ENCODE data around the gene ADAMTS18.
"Not testable (repeated sequence)": the region's sequence is repeated elsewhere in the genome, so short reads cannot be mapped to it uniquely, and the experiment has no call there.

ADAMTS18 gene, protein sequence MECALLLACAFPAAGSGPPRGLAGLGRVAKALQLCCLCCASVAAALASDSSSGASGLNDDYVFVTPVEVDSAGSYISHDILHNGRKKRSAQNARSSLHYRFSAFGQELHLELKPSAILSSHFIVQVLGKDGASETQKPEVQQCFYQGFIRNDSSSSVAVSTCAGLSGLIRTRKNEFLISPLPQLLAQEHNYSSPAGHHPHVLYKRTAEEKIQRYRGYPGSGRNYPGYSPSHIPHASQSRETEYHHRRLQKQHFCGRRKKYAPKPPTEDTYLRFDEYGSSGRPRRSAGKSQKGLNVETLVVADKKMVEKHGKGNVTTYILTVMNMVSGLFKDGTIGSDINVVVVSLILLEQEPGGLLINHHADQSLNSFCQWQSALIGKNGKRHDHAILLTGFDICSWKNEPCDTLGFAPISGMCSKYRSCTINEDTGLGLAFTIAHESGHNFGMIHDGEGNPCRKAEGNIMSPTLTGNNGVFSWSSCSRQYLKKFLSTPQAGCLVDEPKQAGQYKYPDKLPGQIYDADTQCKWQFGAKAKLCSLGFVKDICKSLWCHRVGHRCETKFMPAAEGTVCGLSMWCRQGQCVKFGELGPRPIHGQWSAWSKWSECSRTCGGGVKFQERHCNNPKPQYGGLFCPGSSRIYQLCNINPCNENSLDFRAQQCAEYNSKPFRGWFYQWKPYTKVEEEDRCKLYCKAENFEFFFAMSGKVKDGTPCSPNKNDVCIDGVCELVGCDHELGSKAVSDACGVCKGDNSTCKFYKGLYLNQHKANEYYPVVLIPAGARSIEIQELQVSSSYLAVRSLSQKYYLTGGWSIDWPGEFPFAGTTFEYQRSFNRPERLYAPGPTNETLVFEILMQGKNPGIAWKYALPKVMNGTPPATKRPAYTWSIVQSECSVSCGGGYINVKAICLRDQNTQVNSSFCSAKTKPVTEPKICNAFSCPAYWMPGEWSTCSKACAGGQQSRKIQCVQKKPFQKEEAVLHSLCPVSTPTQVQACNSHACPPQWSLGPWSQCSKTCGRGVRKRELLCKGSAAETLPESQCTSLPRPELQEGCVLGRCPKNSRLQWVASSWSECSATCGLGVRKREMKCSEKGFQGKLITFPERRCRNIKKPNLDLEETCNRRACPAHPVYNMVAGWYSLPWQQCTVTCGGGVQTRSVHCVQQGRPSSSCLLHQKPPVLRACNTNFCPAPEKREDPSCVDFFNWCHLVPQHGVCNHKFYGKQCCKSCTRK (N-terminal part only)

DNA sequence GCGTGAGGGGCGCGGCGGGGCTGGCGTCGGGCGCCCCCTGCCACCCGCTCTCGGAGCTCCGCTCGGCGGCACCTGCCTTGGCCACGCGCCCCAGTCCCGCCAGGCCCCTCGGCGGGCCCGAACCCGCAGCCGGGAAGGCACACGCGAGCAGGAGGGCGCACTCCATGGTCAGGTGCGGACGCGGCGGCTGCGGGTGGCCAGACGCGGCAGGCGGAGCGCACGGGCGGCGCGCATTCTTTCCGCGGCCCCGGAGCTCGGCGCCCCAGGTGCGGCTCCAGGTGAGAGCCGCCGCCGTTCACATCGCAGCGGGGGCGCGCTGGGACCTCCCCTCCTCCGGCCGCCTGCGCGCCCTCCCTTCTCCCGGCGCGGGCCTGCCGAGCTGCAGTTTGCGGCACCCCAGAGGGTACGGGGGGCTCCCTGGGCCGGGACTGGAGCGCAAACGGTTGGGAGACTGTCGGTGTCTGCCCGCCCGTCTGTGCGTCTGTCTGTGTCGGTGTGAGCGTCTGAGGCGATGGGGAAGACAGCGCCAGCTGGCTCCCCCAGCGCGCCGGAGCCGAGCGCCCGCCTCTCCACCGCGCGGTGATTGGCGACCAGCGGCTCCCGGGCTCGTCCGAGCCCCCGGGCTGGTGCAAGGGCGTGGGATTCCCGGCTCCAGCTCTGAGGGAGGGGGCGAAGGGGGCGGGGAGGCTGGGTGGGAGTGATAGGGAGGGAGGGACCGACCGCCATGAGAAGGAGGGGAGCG is at the start of gene ADAMTS18:
TSS of gene ADAMTS18 (minus strand) at position 505 of the 742 bp plus-strand sequence. CDS start at position 166, 339 bp downstream.
- Mint-ChIP-seq H3K27me3 (peaks cover 64% of the 10 kb centered on the region), H3K4me3 (no peak within 1 kb of the TSS), H3K36me3 (ENCODE audit: low read depth) (no peaks in the 10 kb centered on the region), H3K9me3 (no peaks in the 10 kb centered on the region), H3K4me1 (ENCODE audit: low read depth) (no peaks in the 10 kb centered on the region), H3K27ac (no peak within 1 kb of the TSS)

DNA sequence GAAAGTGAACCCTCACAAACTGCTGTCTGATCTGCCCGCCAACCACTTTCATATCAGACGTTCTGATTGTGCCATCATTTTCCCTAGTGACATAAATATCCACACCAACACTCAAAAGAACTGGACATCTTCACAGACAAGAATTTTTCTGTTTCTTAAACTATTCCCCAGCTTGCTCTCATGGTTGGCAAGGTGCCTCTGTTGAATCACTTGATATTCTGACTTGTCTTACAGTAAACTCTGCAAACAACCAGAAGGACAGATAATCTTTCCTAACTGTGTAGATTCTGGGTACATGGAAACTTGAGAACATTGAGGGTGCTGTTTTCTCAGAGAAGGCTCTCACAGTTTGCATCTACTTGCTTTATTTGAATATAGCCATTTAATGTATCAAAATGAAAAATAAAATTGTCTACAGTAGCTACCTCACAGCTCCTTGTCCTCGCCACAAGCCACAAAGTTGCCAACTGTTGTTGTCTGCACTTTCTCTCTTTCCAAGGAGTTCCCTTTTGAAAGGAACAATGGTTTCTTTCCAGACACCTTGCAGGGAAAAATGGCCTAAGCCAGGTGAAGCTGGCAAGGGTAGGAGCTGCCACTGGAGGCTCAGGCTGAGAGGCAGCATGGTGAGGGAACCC is 46.0 kb upstream of the ADAMTS18 start:
- no peaks in the 10 kb centered on the region for H3K36me3 Mint-ChIP-seq (ENCODE audit: low read depth)
- H3K27ac Mint-ChIP-seq: no peak overlapping the region
- no peaks in the 10 kb centered on the region for H3K4me1 Mint-ChIP-seq (ENCODE audit: low read depth)
- peaks cover 3% of the 10 kb centered on the region for H3K9me3 Mint-ChIP-seq
- H3K27me3 Mint-ChIP-seq: peaks cover 7% of the 10 kb centered on the region
- H3K4me3 Mint-ChIP-seq: no peak overlapping the region

DNA sequence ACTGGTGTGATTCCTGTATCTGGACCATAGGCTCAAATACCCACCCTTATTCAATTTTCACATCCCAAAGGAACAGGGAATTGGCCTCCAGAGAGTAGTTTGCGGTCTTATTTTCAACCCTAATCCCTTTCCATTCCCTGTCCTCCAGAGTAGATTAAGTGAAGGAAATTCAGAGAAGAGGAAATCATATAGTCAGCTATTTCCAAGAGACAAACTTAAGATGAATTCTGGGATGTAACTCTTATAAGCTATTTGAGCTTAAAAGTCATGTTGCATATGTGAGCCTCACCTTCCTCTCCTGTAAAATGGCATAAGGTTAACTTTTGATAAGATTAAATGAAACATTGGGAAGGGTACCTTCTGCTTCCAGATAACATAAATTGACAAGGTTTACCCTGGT is 37.4 kb upstream of the ADAMTS18 start:
- peaks cover 14% of the 10 kb centered on the region for H3K27me3 Mint-ChIP-seq
- H3K27ac Mint-ChIP-seq: no peak overlapping the region
- H3K36me3 Mint-ChIP-seq (ENCODE audit: low read depth): no peaks in the 10 kb centered on the region
- no peaks in the 10 kb centered on the region for H3K9me3 Mint-ChIP-seq
- no peaks in the 10 kb centered on the region for H3K4me1 Mint-ChIP-seq (ENCODE audit: low read depth)
- H3K4me3 Mint-ChIP-seq: no peak overlapping the region

DNA sequence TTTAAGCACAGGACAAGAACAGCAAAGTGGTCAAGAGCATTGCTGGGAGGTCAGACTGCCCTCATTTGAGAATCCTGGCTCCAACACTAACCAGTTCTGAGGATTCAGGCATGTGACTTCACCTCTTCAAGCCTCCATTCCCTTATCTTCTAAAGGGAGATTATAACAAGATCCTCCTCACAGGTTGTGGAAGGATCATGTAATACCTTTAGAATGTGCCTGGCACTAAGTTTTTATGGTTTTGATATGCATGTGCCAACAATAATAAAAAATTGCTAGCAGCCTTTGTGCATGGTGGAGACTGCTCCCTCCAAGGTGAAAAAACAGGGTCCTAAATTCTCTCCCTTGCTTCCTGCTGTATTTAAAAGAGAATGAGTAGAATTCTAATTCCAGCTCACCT is 36.0 kb upstream of the ADAMTS18 start:
- Mint-ChIP-seq H3K27ac (no peak overlapping the region), H3K4me1 (ENCODE audit: low read depth) (no peaks in the 10 kb centered on the region), H3K4me3 (no peak overlapping the region), H3K36me3 (ENCODE audit: low read depth) (no peaks in the 10 kb centered on the region), H3K9me3 (no peaks in the 10 kb centered on the region), H3K27me3 (peaks cover 14% of the 10 kb centered on the region)

DNA sequence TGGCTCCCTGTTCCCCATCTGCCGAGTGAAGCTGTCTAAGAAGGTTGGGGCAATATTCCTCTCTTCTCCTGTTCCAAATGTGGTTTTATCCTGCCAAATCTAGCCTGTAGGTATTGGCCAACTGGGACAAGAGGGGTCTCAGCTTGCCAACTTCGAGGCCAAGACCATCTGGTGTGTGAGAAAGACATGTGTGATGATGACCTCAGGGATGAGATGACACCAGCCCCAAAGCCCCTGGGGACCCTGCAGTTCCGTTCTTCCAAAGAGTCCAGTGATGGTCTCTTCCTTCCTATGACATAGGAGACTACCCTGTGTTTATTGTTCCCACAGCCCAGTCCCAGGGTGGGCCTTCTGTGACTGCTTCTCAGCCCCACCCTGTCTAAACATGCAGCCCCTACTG is 34.8 kb upstream of the ADAMTS18 start:
- Mint-ChIP-seq H3K4me1 (ENCODE audit: low read depth) (no peaks in the 10 kb centered on the region), H3K27me3 (peaks cover 14% of the 10 kb centered on the region), H3K9me3 (no peaks in the 10 kb centered on the region), H3K4me3 (no peak overlapping the region), H3K27ac (no peak overlapping the region), H3K36me3 (ENCODE audit: low read depth) (no peaks in the 10 kb centered on the region)

DNA sequence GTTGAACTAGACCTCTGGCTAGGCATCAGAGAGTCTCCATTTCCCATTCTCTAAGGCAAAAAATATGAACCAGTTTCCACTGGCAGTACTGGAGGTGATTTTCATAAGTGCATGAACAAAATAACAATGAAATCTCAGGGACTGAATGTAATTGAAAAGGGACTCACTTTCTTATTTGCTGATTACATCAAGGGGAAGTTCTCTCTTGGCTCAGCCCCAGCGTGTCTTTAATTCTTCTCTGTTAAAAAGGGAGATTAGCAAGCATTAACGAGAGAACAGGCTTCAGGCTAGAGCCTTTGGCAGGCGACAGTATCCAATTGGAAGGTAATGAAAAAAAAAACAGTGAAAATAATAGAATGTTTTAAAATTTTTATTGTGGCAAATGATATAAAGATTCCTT is 34.0 kb upstream of the ADAMTS18 start:
- Mint-ChIP-seq H3K36me3 (ENCODE audit: low read depth) (no peaks in the 10 kb centered on the region), H3K4me1 (ENCODE audit: low read depth) (no peaks in the 10 kb centered on the region), H3K9me3 (no peaks in the 10 kb centered on the region), H3K27ac (no peak overlapping the region), H3K4me3 (no peak overlapping the region), H3K27me3 (peaks cover 11% of the 10 kb centered on the region)

DNA sequence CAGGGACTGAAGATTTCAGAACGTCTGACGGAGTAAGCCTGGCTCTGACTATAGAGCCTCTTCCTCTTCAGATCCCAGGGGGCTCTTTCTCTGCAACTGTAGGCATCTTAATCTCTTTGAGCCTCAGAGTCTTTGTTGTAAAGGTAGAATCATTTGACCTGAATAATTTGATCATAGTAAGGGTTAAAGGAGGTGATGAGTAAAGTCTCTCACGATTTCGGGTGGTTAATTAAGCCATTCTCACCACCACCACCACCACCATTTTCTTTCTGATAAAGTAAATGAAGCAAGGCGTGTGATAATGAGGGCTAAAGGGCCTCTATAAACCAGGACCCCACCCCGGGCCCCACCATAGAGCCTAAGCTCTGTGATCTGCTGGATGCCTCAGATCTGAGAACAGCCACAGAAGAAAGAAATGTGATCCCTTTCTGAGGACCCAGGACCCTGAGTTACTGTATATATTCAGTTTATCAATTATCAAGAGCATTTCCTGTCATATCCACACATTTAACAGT is 33.0 kb upstream of the ADAMTS18 start:
- Mint-ChIP-seq H3K4me1 (ENCODE audit: low read depth) (no peaks in the 10 kb centered on the region), H3K27ac (no peak overlapping the region), H3K9me3 (no peaks in the 10 kb centered on the region), H3K4me3 (no peak overlapping the region), H3K27me3 (peaks cover 7% of the 10 kb centered on the region), H3K36me3 (ENCODE audit: low read depth) (no peaks in the 10 kb centered on the region)

DNA sequence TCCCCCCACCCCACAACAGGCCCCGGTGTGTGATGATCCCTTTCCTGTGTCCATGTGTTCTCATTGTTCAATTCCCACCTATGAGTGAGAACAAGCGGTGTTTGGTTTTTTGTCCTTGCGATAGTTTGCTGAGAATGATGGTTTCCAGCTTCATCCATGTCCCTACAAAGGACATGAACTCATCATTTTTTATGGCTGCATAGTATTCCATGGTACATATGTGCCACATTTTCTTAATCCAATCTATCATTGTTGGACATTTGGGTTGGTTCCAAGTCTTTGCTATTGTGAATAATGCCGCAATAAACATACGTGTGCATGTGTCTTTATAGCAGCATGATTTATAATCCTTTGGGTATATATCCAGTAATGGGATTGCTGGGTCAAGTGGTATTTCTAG is 28.8 kb upstream of the ADAMTS18 start:
- H3K4me1 Mint-ChIP-seq (ENCODE audit: low read depth); H3K27ac Mint-ChIP-seq; H3K36me3 Mint-ChIP-seq (ENCODE audit: low read depth); H3K4me3 Mint-ChIP-seq; H3K27me3 Mint-ChIP-seq; H3K9me3 Mint-ChIP-seq: not testable (repeated sequence)

DNA sequence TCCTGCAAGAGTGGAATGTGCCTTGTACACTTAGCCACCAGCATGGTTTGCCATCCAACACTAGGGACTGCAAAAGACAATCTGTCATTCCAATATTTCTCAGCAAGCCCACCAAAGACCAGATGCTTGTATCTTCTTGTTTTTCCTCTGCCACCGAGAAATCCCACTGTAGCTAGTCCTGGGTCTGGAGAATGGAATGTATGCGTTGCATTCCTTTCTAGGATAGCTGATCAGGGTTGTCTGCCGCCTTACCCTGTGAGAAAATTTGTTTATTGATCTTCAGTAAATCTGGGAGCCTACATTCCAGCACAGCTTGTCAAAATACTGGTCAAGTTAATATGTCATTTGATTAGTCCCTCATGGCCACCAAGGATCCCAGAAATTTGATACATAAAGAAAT is 28.1 kb upstream of the ADAMTS18 start:
- H3K4me1 Mint-ChIP-seq (ENCODE audit: low read depth): no peaks in the 10 kb centered on the region
- H3K36me3 Mint-ChIP-seq (ENCODE audit: low read depth): no peaks in the 10 kb centered on the region
- peaks cover 3% of the 10 kb centered on the region for H3K27me3 Mint-ChIP-seq
- H3K4me3 Mint-ChIP-seq: no peak overlapping the region
- H3K9me3 Mint-ChIP-seq: no peaks in the 10 kb centered on the region
- H3K27ac Mint-ChIP-seq: no peak overlapping the region

DNA sequence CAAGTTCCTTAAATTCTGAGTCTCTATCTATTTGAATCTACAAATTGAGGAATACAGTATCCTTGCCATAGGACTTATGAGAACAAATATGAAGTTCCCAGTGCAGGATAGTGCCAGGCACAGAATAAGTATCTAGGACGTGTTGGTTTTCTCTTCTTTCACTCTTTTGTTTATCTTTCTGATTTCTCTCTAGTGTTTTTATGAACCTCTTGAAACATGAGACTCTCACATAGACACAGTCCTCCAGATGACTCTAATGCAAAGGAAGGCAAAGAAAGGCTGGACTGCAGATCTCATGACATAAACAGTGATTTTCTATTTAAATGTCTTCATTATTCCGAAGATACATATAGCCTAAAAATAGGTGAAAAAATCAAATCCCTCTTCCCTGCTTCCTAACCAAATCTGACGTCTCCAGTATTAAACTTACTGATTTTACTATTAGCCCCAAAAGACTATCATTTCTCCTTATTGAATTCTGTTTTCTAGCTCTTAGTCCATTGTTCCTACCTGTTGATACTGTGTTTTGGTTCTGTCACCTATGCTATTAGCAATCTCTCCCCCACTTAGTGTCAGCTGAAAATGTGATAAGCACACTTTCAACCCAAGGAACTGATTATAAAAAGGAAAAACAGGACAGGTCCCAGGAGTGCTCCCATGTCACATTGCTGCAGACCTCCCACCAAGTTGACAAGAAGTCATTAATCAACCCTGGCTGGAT is 24.9 kb upstream of the ADAMTS18 start:
- H3K9me3 Mint-ChIP-seq: no peaks in the 10 kb centered on the region
- H3K36me3 Mint-ChIP-seq (ENCODE audit: low read depth): no peaks in the 10 kb centered on the region
- no peak overlapping the region for H3K4me3 Mint-ChIP-seq
- H3K27me3 Mint-ChIP-seq: peaks cover 6% of the 10 kb centered on the region
- H3K4me1 Mint-ChIP-seq (ENCODE audit: low read depth): no peaks in the 10 kb centered on the region
- H3K27ac Mint-ChIP-seq: no peak overlapping the region

DNA sequence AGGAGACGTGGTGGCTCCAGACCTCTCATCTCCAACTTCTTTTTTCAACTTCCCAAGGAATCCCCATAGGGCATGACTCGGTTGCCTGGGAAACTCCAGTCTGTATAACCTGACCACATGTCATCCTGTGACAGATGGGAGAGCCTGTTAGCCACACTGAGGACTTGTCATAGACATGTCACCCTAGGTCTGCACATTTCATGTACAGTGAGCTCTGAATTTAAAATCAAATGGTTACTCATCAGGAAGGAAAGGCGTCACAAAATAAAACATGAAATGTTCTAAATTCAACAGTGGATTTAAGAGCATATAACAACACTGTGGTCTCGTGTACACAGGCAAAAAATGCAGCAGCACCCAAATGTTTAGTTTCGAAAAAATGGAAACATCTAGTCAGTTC is 22.2 kb upstream of the ADAMTS18 start:
- Mint-ChIP-seq H3K27ac (no peak overlapping the region), H3K4me3 (no peak overlapping the region), H3K27me3 (peaks cover 6% of the 10 kb centered on the region), H3K36me3 (ENCODE audit: low read depth) (no peaks in the 10 kb centered on the region), H3K4me1 (ENCODE audit: low read depth) (no peaks in the 10 kb centered on the region), H3K9me3 (no peaks in the 10 kb centered on the region)

DNA sequence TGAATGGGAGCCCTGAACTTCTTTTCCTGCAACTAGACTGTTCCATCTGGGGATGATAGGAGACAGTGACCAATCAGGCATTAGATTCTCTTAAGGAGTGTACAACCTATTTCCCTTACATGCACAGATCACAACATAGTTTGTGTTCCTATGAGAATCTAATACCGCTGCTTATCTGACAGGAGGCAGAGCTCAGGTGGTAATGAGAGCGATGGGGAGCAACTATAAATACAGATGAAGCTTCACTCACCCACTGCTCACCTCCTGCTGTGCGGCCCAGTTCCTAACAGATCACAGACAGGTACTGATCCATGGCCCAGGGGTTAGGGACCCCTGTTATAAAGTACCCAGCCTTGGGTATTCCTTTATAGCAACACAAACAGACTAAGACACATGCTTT is 17.4 kb upstream of the ADAMTS18 start:
- Mint-ChIP-seq H3K4me1 (ENCODE audit: low read depth) (no peaks in the 10 kb centered on the region), H3K9me3 (no peaks in the 10 kb centered on the region), H3K4me3 (no peak overlapping the region), H3K27ac (no peak overlapping the region), H3K27me3 (peaks cover 14% of the 10 kb centered on the region), H3K36me3 (ENCODE audit: low read depth) (no peaks in the 10 kb centered on the region)

DNA sequence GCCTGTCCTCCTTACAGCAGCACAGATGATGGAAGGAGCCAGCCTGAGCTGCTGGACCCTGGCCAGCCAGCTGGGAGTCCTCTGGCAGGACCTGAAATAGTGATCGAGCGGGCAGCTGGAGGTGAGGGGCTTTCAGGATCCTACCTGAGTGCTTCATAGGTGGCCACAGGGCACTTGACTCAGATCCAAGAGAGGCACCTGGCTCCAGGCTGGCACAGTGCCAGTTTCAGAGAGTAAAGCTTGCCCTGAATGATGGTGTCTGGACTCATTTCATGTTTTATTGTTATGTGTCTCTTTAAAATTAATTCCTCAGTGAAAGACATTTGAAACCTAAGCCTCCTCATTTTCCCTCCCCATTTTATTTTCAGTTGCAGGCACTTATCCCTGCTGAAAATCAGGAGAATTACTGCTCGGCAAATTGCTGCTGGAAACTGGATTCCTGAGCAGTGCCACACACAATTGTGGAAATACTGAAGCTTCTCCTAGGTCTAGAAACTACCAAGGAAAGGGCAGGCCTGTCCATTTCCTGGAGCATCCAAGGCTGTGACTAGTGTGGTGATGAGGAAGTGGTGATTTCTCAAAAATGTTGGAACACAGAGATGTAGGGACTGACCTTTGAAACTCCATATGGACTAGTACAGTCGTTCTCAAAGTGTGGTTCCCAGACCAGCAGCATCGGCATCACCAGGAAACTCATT is 16.1 kb upstream of the ADAMTS18 start:
- no peaks in the 10 kb centered on the region for H3K36me3 Mint-ChIP-seq (ENCODE audit: low read depth)
- peaks cover 21% of the 10 kb centered on the region for H3K27me3 Mint-ChIP-seq
- no peaks in the 10 kb centered on the region for H3K4me1 Mint-ChIP-seq (ENCODE audit: low read depth)
- no peaks in the 10 kb centered on the region for H3K9me3 Mint-ChIP-seq
- no peak overlapping the region for H3K27ac Mint-ChIP-seq
- no peak overlapping the region for H3K4me3 Mint-ChIP-seq

Data from stimulated activated naive CD8-positive, alpha-beta T cell treated with anti-CD3 and anti-CD28 coated beads, Interleukin-15, Interleukin-2, amounts not matched to agents 100 ng/mL and 50 ng/mL, for 24 hours (primary cell).